Mesenchymal stem cell (in vitro differentiated cells and primary cell): ENCODE data around the gene TERB2.
A peak's percentile ranks its signal among the peaks of the same experiment; 100 is the strongest.
"Not testable (repeated sequence)": the region's sequence is repeated elsewhere in the genome, so short reads cannot be mapped to it uniquely, and the experiment has no call there.

Experiments used
- DNase-seq: peaks from one replicate; pipeline ENCODE4 v3.0.0-alpha.2; 2013
- H2AFZ ChIP-seq: one replicate; pipeline ENCODE4 v1.6.1; 2013; ENCODE audit warnings: low read depth, mild to moderate bottlenecking, control low read depth, inconsistent platforms, low read length, moderate library complexity
- H2AK5ac ChIP-seq: 2 replicates; pipeline ENCODE4 v1.6.1; 2013; ENCODE audit warnings: low read length, moderate library complexity, mild to moderate bottlenecking, inconsistent platforms; ENCODE audit not compliant: severe bottlenecking
- H2BK120ac ChIP-seq: one replicate; pipeline ENCODE4 v1.6.1; 2013; ENCODE audit warnings: low read depth, mild to moderate bottlenecking, inconsistent platforms, low read length, moderate library complexity
- H2BK12ac ChIP-seq, 2 experiments: one replicate each; pipeline ENCODE4 v1.6.1; 2013; ENCODE audit warnings: inconsistent platforms in 2 of 2, low read length in 2 of 2, mild to moderate bottlenecking in 2 of 2, moderate library complexity in 2 of 2, control low read depth in 1 of 2
- H2BK15ac ChIP-seq: one replicate; pipeline ENCODE4 v1.6.1; 2013; ENCODE audit warnings: mild to moderate bottlenecking, low read depth, inconsistent platforms; ENCODE audit not compliant: poor library complexity, severe bottlenecking
- H2BK5ac ChIP-seq: 2 replicates; pipeline ENCODE4 v1.6.1; 2013; ENCODE audit warnings: low read depth, mild to moderate bottlenecking, low read length, control low read depth, inconsistent platforms; ENCODE audit not compliant: poor library complexity, severe bottlenecking
- H3K14ac ChIP-seq, 2 experiments: one replicate each; pipeline ENCODE4 v1.6.1; 2013; ENCODE audit warnings: inconsistent platforms in 2 of 2, low read length in 2 of 2, control low read depth in 1 of 2, mild to moderate bottlenecking in 1 of 2, moderate library complexity in 1 of 2
- H3K18ac ChIP-seq, 2 experiments: one replicate each; pipeline ENCODE4 v1.6.1; 2013; ENCODE audit warnings: inconsistent platforms in 2 of 2, low read length in 2 of 2, control low read depth in 1 of 2, low read depth in 1 of 2, mild to moderate bottlenecking in 1 of 2
- H3K23ac ChIP-seq, 2 experiments: one replicate each; pipeline ENCODE4 v1.6.1; 2013; ENCODE audit warnings: inconsistent platforms in 2 of 2, low read length in 2 of 2, mild to moderate bottlenecking in 2 of 2, moderate library complexity in 2 of 2, control low read depth in 1 of 2
- H3K27ac ChIP-seq: 2 replicates; pipeline ENCODE4 v1.5.1; 2013; ENCODE audit warnings: mild to moderate bottlenecking, moderate library complexity, low read length, control low read depth, inconsistent platforms; ENCODE audit not compliant: poor library complexity, severe bottlenecking
- H3K27me3 ChIP-seq, 2 experiments: 2 replicates each; pipeline versions ENCODE4 v1.6.1 to v1.7.0; 2013; ENCODE audit warnings: low read length in 2 of 2, mild to moderate bottlenecking in 2 of 2, moderate library complexity in 2 of 2, control low read depth in 1 of 2, inconsistent platforms in 1 of 2; ENCODE audit not compliant: control insufficient read depth in 1 of 2, insufficient read depth in 1 of 2
- H3K36me3 ChIP-seq, 2 experiments: 2 replicates each; pipeline versions ENCODE4 v1.6.1 to v1.7.0; 2013; ENCODE audit warnings: low read length in 2 of 2, control low read depth in 1 of 2, inconsistent platforms in 1 of 2, low read depth in 1 of 2, mild to moderate bottlenecking in 1 of 2; ENCODE audit not compliant: insufficient read depth in 2 of 2, control insufficient read depth in 1 of 2
- H3K4ac ChIP-seq, 2 experiments: one replicate each; pipeline ENCODE4 v1.6.1; 2013; ENCODE audit warnings: inconsistent platforms in 2 of 2, low read length in 2 of 2, mild to moderate bottlenecking in 2 of 2, moderate library complexity in 2 of 2, control low read depth in 1 of 2, low read depth in 1 of 2
- H3K4me1 ChIP-seq: 2 replicates; pipeline ENCODE4 v1.6.1; 2013; ENCODE audit warnings: low read depth, low read length, control low read depth; ENCODE audit not compliant: control insufficient read depth, insufficient read depth
- H3K4me2 ChIP-seq: 2 replicates; pipeline ENCODE4 v1.6.1; 2013; ENCODE audit warnings: low read length, mild to moderate bottlenecking, inconsistent platforms; ENCODE audit not compliant: poor library complexity, severe bottlenecking
- H3K4me3 ChIP-seq, 2 experiments: 2 replicates each; pipeline versions ENCODE4 v1.5.1 to v1.7.0; 2013; ENCODE audit warnings: low read length in 2 of 2, mild to moderate bottlenecking in 2 of 2, control low read depth in 1 of 2, low read depth in 1 of 2; ENCODE audit not compliant: insufficient read depth in 1 of 2
- H3K79me1 ChIP-seq: replicated peaks from 2 replicates; pipeline ENCODE4 v1.6.1; 2013; ENCODE audit warnings: mild to moderate bottlenecking, control low read depth, low read length, inconsistent platforms; ENCODE audit not compliant: poor library complexity, severe bottlenecking
- H3K9ac ChIP-seq: 2 replicates; pipeline ENCODE4 v1.7.0; 2013; ENCODE audit warnings: mild to moderate bottlenecking, low read length, moderate library complexity
- H3K9me3 ChIP-seq: 2 replicates; pipeline ENCODE4 v1.7.0; 2013; ENCODE audit warnings: mild to moderate bottlenecking, low read length; ENCODE audit not compliant: control insufficient read depth
- H4K8ac ChIP-seq: one replicate; pipeline ENCODE4 v1.6.1; 2013; ENCODE audit warnings: inconsistent platforms, mild to moderate bottlenecking, low read length, moderate library complexity
- H4K91ac ChIP-seq: one replicate; pipeline ENCODE4 v1.6.1; 2013; ENCODE audit warnings: mild to moderate bottlenecking, low read length, inconsistent platforms
- WGBS: methylation state at CpG from one replicate; pipeline ENCODE4 v1.1.7; 2013; ENCODE audit warnings: mixed read lengths; 5-methylcytosine and 5-hydroxymethylcytosine counted together

TERB2 gene

GRCh38 chr15:44912974-44913448 lies 43.5 kb upstream of the TERB2 start:
- H3K9ac ChIP-seq, H3K4me1 ChIP-seq, H3K23ac ChIP-seq, H2AFZ ChIP-seq, H2AK5ac ChIP-seq, H3K4me2 ChIP-seq, H3K18ac ChIP-seq, H3K14ac ChIP-seq, H3K9me3 ChIP-seq, H4K8ac ChIP-seq, H2BK120ac ChIP-seq, H4K91ac ChIP-seq, H3K4ac ChIP-seq, H2BK15ac ChIP-seq, H3K27ac ChIP-seq, H3K79me1 ChIP-seq, H3K4me3 ChIP-seq, H2BK5ac ChIP-seq, H3K27me3 ChIP-seq, H2BK12ac ChIP-seq, H3K36me3 ChIP-seq: not testable (repeated sequence)
- whole genome bisulfite sequencing: 11% methylated on average over 2 of the region's 3 CpGs
- peak; percentile 3 for DNase-seq

DNA sequence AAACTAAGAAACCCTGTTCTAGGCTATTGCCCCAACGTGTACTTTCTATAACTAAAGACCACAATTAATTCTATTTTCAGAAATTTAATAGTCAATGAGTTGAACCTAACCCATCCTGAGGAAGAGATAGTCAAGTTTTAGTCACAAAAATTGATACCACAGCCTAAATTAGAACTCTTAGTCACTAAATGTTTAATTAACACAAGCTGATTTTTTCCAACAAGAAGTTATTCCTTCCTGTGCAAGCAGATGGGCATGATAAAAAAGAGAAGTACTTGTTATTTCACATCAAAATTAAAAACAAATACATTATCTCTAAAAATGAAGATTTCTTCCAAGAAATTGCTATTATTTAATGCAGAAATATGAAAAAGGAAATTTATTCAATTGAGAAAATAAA lies 38.4 kb upstream of the TERB2 start:
- no peak for DNase-seq
- Histone ChIP-seq H4K8ac (no peak overlapping the region), H3K23ac (no peak overlapping the region), H3K4me3 (no peak overlapping the region), H2AFZ (no peak overlapping the region), H4K91ac (no peak overlapping the region), H3K4ac (no peak overlapping the region), H2BK15ac (no peak overlapping the region), H3K9ac (no peak overlapping the region), H2BK12ac (no peak overlapping the region), H2BK5ac (no peak overlapping the region), H3K4me2 (no peak overlapping the region), H3K14ac (no peak overlapping the region), H3K79me1 (no peaks in the 10 kb centered on the region), H3K4me1 (no peaks in the 10 kb centered on the region), H3K27me3 (no peaks in the 10 kb centered on the region), H3K36me3 (no peaks in the 10 kb centered on the region), H2AK5ac (no peak overlapping the region), H3K9me3 (no peaks in the 10 kb centered on the region), H3K18ac (no peak overlapping the region), H2BK120ac (no peak overlapping the region), H3K27ac (no peak overlapping the region)
- 33% methylated on average over 1 of the region's 1 CpG for WGBS

- H3K4ac ChIP-seq, H3K9me3 ChIP-seq, H3K14ac ChIP-seq, DNase-seq, H4K8ac ChIP-seq, H3K4me3 ChIP-seq, H3K79me1 ChIP-seq, H4K91ac ChIP-seq, H2BK5ac ChIP-seq, H3K9ac ChIP-seq, H3K18ac ChIP-seq, H3K23ac ChIP-seq, H3K27me3 ChIP-seq, H2BK15ac ChIP-seq, H2BK120ac ChIP-seq, H2BK12ac ChIP-seq, H3K4me2 ChIP-seq, H2AFZ ChIP-seq, H2AK5ac ChIP-seq, H3K36me3 ChIP-seq, H3K27ac ChIP-seq, H3K4me1 ChIP-seq: not testable (repeated sequence)
- WGBS: no CpG with 5 or more reads among the region's 1 CpG
These were observed 27.8 kb upstream of the TERB2 start for GRCh38 chr15:44928658-44929057.

DNA sequence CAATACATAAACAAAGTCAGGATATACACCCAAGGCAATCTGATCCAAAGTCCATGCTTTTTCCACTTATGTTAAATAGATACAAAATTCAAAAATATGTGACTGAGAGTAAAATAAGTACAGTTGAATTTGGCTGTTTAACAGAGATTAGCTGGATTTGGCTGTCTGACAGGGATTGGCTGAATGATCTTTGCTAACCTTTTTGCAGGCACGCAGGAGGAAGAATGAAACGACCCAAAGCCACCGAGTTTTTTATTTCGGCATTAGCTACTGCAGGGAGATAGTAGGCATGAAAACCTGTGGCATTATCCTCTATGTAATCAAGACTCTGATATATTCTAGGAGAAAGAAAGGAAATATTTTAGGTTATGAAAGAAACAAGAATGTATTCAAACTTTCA lies 26.2 kb upstream of the TERB2 start:
- not testable (repeated sequence) for DNase-seq, H2AFZ ChIP-seq, H3K79me1 ChIP-seq, H3K4me3 ChIP-seq, H3K9me3 ChIP-seq, H2BK12ac ChIP-seq, H3K36me3 ChIP-seq, H2BK15ac ChIP-seq, H3K9ac ChIP-seq, H2AK5ac ChIP-seq, H3K14ac ChIP-seq, H4K8ac ChIP-seq, H2BK5ac ChIP-seq, H3K4me2 ChIP-seq, H2BK120ac ChIP-seq, H3K27me3 ChIP-seq, H3K4me1 ChIP-seq, H4K91ac ChIP-seq, H3K27ac ChIP-seq, H3K23ac ChIP-seq, H3K18ac ChIP-seq, H3K4ac ChIP-seq
- 80% methylated on average over 3 of the region's 4 CpGs for WGBS
